Fibroblast of lung (primary cell): Measurements from ENCODE around the gene ARSG. TPM values are rescaled to one million over a fixed set of nuclear protein-coding genes. Genes with fewer than 3 reads are reported as not detected.

Experiments
- DNase-seq, 2 donors: peaks; one replicate each; pipeline versions ENCODE4 v3.0.0 to v3.0.0-alpha.2; 2010; ENCODE audit warnings: low read depth in 2 of 2
- H2AFZ ChIP-seq: 2 replicates; pipeline ENCODE4 v1.5.1; 2012; ENCODE audit warnings: low read length, control low read depth, inconsistent platforms
- H3K27ac ChIP-seq: 2 replicates; pipeline ENCODE4 v1.5.1; 2011; ENCODE audit warnings: low read length, control low read depth; ENCODE audit not compliant: insufficient read depth
- H3K27me3 ChIP-seq: 2 replicates; pipeline ENCODE4 v1.5.1; 2011; ENCODE audit warnings: mild to moderate bottlenecking, low read length; ENCODE audit not compliant: control insufficient read depth, insufficient read depth
- H3K36me3 ChIP-seq: 2 replicates; pipeline ENCODE4 v1.5.1; 2011; ENCODE audit warnings: low read length; ENCODE audit not compliant: control insufficient read depth, insufficient read depth
- H3K4me1 ChIP-seq: 2 replicates; pipeline ENCODE4 v1.5.1; 2011; ENCODE audit warnings: low read length; ENCODE audit not compliant: control insufficient read depth, insufficient read depth; ENCODE audit errors: extremely low read depth
- H3K4me2 ChIP-seq: 2 replicates; pipeline ENCODE4 v1.5.1; 2011; ENCODE audit warnings: low read length, control low read depth; ENCODE audit not compliant: insufficient read depth; ENCODE audit errors: extremely low read depth
- H3K4me3 ChIP-seq, 4 experiments: fragments of 200-600 bp in 1 of 4; sonication (generic) in 1 of 4; replicated peaks in 1 of 4; 2 replicates each; pipeline ENCODE4 v1.5.1; 2011 to 2016; ENCODE audit warnings: low read length in 4 of 4, low read depth in 3 of 4, mild to moderate bottlenecking in 3 of 4, control low read depth in 2 of 4, inconsistent platforms in 1 of 4, mixed read lengths in 1 of 4; ENCODE audit not compliant: insufficient read depth in 1 of 4; ENCODE audit errors: control extremely low read depth in 1 of 4
- H3K79me2 ChIP-seq: 2 replicates; pipeline ENCODE4 v1.5.1; 2012; ENCODE audit warnings: mild to moderate bottlenecking, low read length, inconsistent platforms; ENCODE audit not compliant: control insufficient read depth, insufficient read depth
- H3K9ac ChIP-seq: 2 replicates; pipeline ENCODE4 v1.5.1; 2011; ENCODE audit warnings: mild to moderate bottlenecking, low read length, control low read depth; ENCODE audit not compliant: insufficient read depth
- H3K9me3 ChIP-seq: 2 replicates; pipeline ENCODE4 v1.5.1; 2012; ENCODE audit warnings: low read depth, low read length; ENCODE audit not compliant: control insufficient read depth, insufficient read depth
- H4K20me1 ChIP-seq: 2 replicates; pipeline ENCODE4 v1.5.1; 2011; ENCODE audit warnings: low read length; ENCODE audit not compliant: control insufficient read depth, insufficient read depth; ENCODE audit errors: extremely low read depth
- EZH2 ChIP-seq: IDR thresholded peaks from 2 replicates; pipeline ENCODE4 v1.5.1; 2012; ENCODE audit warnings: low read length, control low read depth, mild to moderate bottlenecking; ENCODE audit errors: missing control alignments
- polyA plus RNA-seq, 2 donors: library from polyadenylated mRNA; depleted of rRNA in 1 of 2; stranded (reverse) in 1 of 2; unstranded in 1 of 2; fragments of >200 nt; gene quantifications; 2 replicates each; pipeline ENCODE4 v1.2.1, GENCODE V29; 2011 to 2012; ENCODE audit warnings: missing spikeins in 1 of 2
- total RNA-seq: library from RNA; depleted of rRNA; stranded (reverse); fragments of >200 nt; gene quantifications from 2 replicates; pipeline ENCODE4 v1.2.1, GENCODE V29; 2014
- TF ChIP-seq, protein P1 (sequence below), 2 donors: IDR thresholded peaks in 1 of 2; conservative IDR thresholded peaks in 1 of 2; 1 replicate in 1 of 2; 2 replicates in 1 of 2; pipeline ENCODE4 v1.5.1; 2011 to 2012; ENCODE audit warnings: low read length in 2 of 2, control low read depth in 1 of 2, inconsistent platforms in 1 of 2, low read depth in 1 of 2, mild to moderate bottlenecking in 1 of 2

Gene ARSG
- total and polyA plus RNA-seq, 2 donors (not counting 1 experiment from before 2014, with no cell fraction given), result 3.5 to 8.1 TPM

DNA sequence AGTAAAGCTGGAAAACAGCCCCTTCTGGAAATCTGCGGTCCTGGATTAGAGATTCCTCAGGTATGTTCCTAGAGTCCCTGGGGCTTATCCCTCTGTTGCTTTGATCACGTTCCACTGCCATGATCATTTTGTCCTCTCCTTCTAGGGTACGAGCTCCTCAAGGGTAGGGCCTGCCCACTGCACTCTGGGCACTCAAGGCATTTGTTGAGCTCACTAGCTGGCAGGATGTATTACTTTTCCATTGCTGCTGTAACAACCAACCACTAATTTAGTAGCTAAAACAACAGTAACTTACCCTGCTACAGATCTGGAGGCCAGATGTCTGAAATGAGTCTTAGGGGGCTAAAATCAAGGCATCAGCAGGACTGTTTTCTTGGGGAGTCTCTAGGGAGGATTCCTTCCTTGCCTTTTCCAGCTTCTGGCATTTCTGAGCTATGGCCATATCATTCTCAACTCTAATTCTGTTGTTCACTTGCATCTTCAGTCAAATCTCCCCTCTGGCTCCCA is 65.7 kb downstream of the ARSG start:
- Histone ChIP-seq H3K36me3 (no peaks in the 10 kb centered on the region), H3K4me1 (peaks cover 7% of the 10 kb centered on the region), H3K4me2 (no peak overlapping the region), H3K9ac (no peak overlapping the region), H3K27me3 (no peaks in the 10 kb centered on the region), H3K79me2 (no peaks in the 10 kb centered on the region), H3K27ac (no peak overlapping the region), H3K9me3 (no peaks in the 10 kb centered on the region), H3K4me3 (no peak overlapping the region), H2AFZ (no peak overlapping the region), H4K20me1 (no peaks in the 10 kb centered on the region)
- DNase-seq, result peak in 1 of 2 donors; percentile 2
- no peak for TF ChIP-seq EZH2
- TF ChIP-seq, protein P1, sequence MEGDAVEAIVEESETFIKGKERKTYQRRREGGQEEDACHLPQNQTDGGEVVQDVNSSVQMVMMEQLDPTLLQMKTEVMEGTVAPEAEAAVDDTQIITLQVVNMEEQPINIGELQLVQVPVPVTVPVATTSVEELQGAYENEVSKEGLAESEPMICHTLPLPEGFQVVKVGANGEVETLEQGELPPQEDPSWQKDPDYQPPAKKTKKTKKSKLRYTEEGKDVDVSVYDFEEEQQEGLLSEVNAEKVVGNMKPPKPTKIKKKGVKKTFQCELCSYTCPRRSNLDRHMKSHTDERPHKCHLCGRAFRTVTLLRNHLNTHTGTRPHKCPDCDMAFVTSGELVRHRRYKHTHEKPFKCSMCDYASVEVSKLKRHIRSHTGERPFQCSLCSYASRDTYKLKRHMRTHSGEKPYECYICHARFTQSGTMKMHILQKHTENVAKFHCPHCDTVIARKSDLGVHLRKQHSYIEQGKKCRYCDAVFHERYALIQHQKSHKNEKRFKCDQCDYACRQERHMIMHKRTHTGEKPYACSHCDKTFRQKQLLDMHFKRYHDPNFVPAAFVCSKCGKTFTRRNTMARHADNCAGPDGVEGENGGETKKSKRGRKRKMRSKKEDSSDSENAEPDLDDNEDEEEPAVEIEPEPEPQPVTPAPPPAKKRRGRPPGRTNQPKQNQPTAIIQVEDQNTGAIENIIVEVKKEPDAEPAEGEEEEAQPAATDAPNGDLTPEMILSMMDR (conservative IDR thresholded peaks at IDR 0.05 in 1 of 2, IDR thresholded peaks at IDR 0.05 in 1 of 2; ENCODE audit: low read depth in 1 of 2, low read length in 2 of 2), result no peak

DNA sequence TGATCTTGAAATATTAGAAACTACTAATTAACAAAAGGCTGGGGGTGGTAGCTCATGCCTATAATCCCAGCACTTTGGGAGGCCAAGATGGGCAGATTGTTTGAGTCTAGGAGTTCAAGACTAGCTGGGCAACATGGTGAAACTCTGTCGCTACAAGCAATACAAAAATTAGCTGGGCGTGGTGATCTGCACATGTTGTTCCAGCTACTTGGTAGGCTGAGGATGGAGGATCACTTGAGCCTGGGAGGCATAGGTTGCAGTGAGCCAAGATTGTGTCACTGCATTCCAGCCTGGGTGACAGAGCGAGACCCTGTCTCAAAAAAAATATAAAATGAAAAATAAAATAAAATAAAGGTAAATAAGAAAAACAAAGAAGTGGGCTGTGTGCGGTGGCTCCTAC is 66.6 kb downstream of the ARSG start:
- no peak for DNase-seq
- Histone ChIP-seq H3K9ac (no peak overlapping the region), H3K27me3 (no peaks in the 10 kb centered on the region), H4K20me1 (no peaks in the 10 kb centered on the region), H3K4me1 (peaks cover 7% of the 10 kb centered on the region), H3K4me2 (no peak overlapping the region), H3K9me3 (no peaks in the 10 kb centered on the region), H3K4me3 (no peak overlapping the region), H2AFZ (no peak overlapping the region), H3K27ac (no peak overlapping the region), H3K79me2 (no peaks in the 10 kb centered on the region), H3K36me3 (no peaks in the 10 kb centered on the region)
- TF ChIP-seq, protein P1 (conservative IDR thresholded peaks at IDR 0.05 in 1 of 2, IDR thresholded peaks at IDR 0.05 in 1 of 2; ENCODE audit: low read depth in 1 of 2, low read length in 2 of 2), result no peak
- TF ChIP-seq EZH2, result no peak

DNA sequence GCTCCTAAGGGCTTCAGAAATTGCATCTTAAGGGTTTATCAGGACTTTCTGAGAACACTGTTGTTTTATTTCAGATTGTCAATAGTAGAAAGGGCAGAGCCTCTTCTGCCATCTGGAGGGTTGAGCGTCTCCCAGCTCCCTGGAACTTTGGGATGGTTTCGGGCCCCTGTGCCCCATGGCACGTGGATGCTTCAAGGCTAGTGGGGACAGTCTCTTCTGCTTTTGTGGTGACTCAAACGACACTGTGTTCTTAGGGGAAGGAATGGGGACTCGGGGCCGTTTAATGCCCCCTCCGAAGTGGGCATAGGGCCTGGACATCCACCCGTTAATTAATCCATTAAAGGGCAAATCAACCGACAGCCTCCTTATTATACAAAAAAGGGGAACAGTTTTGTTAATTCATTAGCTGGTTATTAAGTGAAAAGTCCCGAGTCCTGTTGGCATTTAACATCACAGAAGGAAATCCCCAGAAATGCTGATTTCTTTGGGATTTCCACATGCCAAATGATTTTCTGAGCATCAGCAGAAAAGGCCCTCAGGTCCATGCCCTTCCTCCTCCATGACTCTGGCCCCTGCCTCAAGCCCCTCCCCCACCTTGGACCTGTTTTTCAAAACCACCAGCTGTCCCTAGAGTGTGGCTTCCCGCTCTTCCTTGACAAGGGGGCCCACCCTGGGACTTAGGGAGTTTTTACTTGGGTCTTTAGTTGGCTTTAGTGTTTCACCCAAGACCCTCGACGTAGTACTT is 68.7 kb downstream of the ARSG start:
- TF ChIP-seq, protein P1 (conservative IDR thresholded peaks at IDR 0.05 in 1 of 2, IDR thresholded peaks at IDR 0.05 in 1 of 2; ENCODE audit: low read depth in 1 of 2, low read length in 2 of 2), result no peak
- TF ChIP-seq EZH2, result no peak
- Histone ChIP-seq H3K9me3 (no peaks in the 10 kb centered on the region), H3K9ac (no peak overlapping the region), H3K27ac (no peak overlapping the region), H3K36me3 (no peaks in the 10 kb centered on the region), H3K4me1 (peaks cover 1% of the 10 kb centered on the region), H3K4me2 (no peak overlapping the region), H3K79me2 (no peaks in the 10 kb centered on the region), H2AFZ (no peak overlapping the region), H4K20me1 (no peaks in the 10 kb centered on the region), H3K4me3 (no peak overlapping the region), H3K27me3 (no peaks in the 10 kb centered on the region)
- no peak for DNase-seq
